Measurements from ENCODE around the gene PHF20.

Gene PHF20

DNA sequence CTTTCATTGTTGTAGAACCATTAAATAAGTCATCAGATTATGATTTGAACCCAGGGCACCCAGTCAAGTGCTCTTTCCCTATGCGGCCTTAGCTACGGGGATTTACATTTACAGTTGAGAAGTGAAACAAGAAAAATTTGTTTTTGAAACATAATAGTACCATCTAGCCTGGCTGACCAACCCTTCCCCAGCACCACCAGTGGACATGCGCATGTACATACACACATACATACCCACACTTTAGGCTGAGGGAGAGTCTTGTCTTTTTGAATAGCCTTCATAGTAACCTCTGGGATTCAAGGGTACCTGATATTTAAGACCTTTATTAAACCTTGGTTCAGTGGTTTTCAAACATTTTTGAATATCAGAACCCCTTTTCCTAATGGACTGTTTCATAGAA, 148.7 kb downstream of the PHF20 start:
- no peaks in the 10 kb centered on the region for H3K36me3 ChIP-seq (ENCODE audit: control insufficient read depth, insufficient read depth, low read length)
- H3K79me2 ChIP-seq, result no peaks in the 10 kb centered on the region
- no peaks in the 10 kb centered on the region for H3K9me3 ChIP-seq (ENCODE audit: control insufficient read depth, low read length)
- H3K4me3 ChIP-seq (ENCODE audit: low read depth, low read length), result no peak overlapping the region
- TF ChIP-seq, protein P1, sequence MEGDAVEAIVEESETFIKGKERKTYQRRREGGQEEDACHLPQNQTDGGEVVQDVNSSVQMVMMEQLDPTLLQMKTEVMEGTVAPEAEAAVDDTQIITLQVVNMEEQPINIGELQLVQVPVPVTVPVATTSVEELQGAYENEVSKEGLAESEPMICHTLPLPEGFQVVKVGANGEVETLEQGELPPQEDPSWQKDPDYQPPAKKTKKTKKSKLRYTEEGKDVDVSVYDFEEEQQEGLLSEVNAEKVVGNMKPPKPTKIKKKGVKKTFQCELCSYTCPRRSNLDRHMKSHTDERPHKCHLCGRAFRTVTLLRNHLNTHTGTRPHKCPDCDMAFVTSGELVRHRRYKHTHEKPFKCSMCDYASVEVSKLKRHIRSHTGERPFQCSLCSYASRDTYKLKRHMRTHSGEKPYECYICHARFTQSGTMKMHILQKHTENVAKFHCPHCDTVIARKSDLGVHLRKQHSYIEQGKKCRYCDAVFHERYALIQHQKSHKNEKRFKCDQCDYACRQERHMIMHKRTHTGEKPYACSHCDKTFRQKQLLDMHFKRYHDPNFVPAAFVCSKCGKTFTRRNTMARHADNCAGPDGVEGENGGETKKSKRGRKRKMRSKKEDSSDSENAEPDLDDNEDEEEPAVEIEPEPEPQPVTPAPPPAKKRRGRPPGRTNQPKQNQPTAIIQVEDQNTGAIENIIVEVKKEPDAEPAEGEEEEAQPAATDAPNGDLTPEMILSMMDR (IDR thresholded peaks at IDR 0.05), result no peak
- H3K27me3 ChIP-seq (ENCODE audit: control insufficient read depth, insufficient read depth, low read length), result no peaks in the 10 kb centered on the region
- H3K4me1 ChIP-seq, result no peaks in the 10 kb centered on the region
- H2AFZ ChIP-seq, result no peak overlapping the region
- no peak overlapping the region for H3K9ac ChIP-seq
- no peak overlapping the region for H3K4me2 ChIP-seq (ENCODE audit: low read length)
- no peak overlapping the region for H3K27ac ChIP-seq

DNA sequence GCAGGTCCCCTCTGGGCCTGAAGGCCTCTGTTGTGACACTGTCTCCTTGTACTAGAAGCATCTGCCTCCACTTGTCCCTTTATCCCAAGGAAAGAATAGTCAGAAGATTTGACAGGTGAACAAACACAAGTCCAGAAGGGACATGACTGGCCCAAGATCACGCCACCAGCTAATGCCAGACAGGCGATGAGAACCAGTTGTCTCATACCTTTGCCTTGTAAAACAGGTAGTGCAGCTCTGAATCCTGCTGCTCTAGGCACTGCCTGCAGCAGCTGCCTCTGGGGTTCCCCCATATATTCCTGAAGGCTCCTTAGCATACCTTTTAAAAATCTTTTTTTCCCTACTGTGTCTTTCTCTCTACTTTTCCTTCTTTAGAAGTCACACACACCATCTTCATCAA, 157.5 kb downstream of the PHF20 start:
- no peaks in the 10 kb centered on the region for H3K27me3 ChIP-seq (ENCODE audit: control insufficient read depth, insufficient read depth, low read length)
- TF ChIP-seq, protein P1 (IDR thresholded peaks at IDR 0.05), result no peak
- no peaks in the 10 kb centered on the region for H3K9me3 ChIP-seq (ENCODE audit: control insufficient read depth, low read length)
- H2AFZ ChIP-seq, result no peak overlapping the region
- no peak overlapping the region for H3K27ac ChIP-seq
- no peaks in the 10 kb centered on the region for H3K4me1 ChIP-seq
- no peak overlapping the region for H3K4me2 ChIP-seq (ENCODE audit: low read length)
- peaks cover 13% of the 10 kb centered on the region for H3K79me2 ChIP-seq
- H3K36me3 ChIP-seq (ENCODE audit: control insufficient read depth, insufficient read depth, low read length), result no peaks in the 10 kb centered on the region
- no peak overlapping the region for H3K4me3 ChIP-seq (ENCODE audit: low read depth, low read length)
- no peak overlapping the region for H3K9ac ChIP-seq

DNA sequence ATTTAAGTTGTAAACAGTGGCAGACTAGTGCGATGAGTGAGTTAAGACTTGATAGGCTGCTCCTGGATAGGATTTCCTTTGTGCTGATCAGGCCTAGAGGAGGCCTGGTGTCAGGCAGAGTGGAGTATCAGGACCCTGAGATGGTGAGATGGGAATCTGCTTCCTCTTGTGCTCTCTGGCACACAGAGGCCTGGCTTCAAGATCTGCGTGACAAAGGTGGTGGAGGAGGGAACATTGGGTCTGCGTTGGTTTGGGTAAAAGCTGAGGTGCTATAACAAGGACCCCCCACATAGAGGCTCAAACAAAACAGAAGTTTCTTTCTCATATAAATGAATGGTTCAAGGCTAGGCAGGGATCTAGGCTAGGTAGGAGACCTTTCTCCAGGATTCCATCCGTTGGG, 162.2 kb downstream of the PHF20 start:
- TF ChIP-seq, protein P1 (IDR thresholded peaks at IDR 0.05), result no peak
- H3K36me3 ChIP-seq (ENCODE audit: control insufficient read depth, insufficient read depth, low read length), result no peaks in the 10 kb centered on the region

DNA sequence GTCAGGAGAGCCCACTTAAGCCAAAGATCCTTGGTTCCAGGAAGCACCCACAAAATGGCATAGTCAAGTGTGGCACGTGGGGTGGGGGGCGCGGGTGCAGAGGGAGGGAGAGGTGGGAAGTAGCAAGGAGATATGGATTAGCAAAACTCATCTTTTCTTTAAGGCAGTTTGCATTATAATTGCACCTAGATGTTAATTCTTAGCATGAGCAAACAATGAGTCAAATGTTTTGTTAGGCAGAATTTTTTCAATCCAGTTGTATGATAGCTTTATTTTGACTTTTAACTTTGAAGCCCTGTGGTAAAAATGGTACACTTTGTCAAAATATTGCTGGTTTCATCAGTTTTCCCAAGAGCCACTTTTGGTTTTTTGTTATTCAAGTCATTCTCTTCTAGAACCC, 167.4 kb downstream of the PHF20 start:
- TF ChIP-seq, protein P1 (IDR thresholded peaks at IDR 0.05), result no peak
- Histone ChIP-seq H3K79me2 (no peaks in the 10 kb centered on the region), H3K27ac (no peak overlapping the region), H3K9me3 (ENCODE audit: control insufficient read depth, low read length) (no peaks in the 10 kb centered on the region), H3K4me2 (ENCODE audit: low read length) (no peak overlapping the region), H3K36me3 (ENCODE audit: control insufficient read depth, insufficient read depth, low read length) (no peaks in the 10 kb centered on the region), H3K27me3 (ENCODE audit: control insufficient read depth, insufficient read depth, low read length) (no peaks in the 10 kb centered on the region), H2AFZ (no peak overlapping the region), H3K9ac (no peak overlapping the region), H3K4me3 (ENCODE audit: low read depth, low read length) (no peak overlapping the region), H3K4me1 (no peaks in the 10 kb centered on the region)

More for the DNA sequence above, 162.2 kb downstream of the PHF20 start:
- H3K4me2 ChIP-seq (ENCODE audit: low read length), result no peak overlapping the region
- no peak overlapping the region for H3K9ac ChIP-seq
- H3K4me1 ChIP-seq, result no peaks in the 10 kb centered on the region
- H3K27me3 ChIP-seq (ENCODE audit: control insufficient read depth, insufficient read depth, low read length), result no peaks in the 10 kb centered on the region
- no peak overlapping the region for H3K27ac ChIP-seq
- H3K79me2 ChIP-seq, result no peaks in the 10 kb centered on the region
- no peak overlapping the region for H2AFZ ChIP-seq
- H3K4me3 ChIP-seq (ENCODE audit: low read depth, low read length), result no peak overlapping the region
- no peaks in the 10 kb centered on the region for H3K9me3 ChIP-seq (ENCODE audit: control insufficient read depth, low read length)

DNA sequence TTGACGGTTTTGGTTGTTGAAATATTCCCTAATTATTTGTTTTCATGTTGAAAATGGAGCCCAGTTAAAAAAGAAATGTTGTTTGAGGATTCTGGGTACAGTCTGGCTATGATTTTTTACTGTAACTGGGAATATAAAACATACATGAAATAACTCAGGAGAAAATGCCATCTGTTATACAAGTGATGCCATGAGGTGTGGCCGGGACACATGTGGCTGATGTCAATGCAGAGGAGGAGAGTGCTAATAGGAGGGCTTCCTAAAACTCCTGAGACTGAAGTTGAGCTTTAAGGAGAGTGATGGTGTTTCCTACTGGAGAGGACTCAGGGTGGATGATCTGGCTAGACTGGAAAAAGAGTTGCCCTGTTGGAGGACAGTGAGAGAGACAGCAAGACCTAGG, 169.8 kb downstream of the PHF20 start:
- Histone ChIP-seq H3K9ac (no peak overlapping the region), H3K79me2 (no peaks in the 10 kb centered on the region), H2AFZ (no peak overlapping the region), H3K36me3 (ENCODE audit: control insufficient read depth, insufficient read depth, low read length) (no peaks in the 10 kb centered on the region), H3K4me1 (no peaks in the 10 kb centered on the region), H3K4me2 (ENCODE audit: low read length) (no peak overlapping the region), H3K27ac (no peak overlapping the region), H3K4me3 (ENCODE audit: low read depth, low read length) (no peak overlapping the region), H3K27me3 (ENCODE audit: control insufficient read depth, insufficient read depth, low read length) (no peaks in the 10 kb centered on the region), H3K9me3 (ENCODE audit: control insufficient read depth, low read length) (no peaks in the 10 kb centered on the region)
- TF ChIP-seq, protein P1 (IDR thresholded peaks at IDR 0.05), result no peak
